Neural progenitor cell (in vitro differentiated cells): Measurements from ENCODE around the gene LORICRIN. TPM values are rescaled to one million over a fixed set of nuclear protein-coding genes. Genes with fewer than 3 reads are reported as not detected.

Experiments
- DNase-seq: peaks from one replicate; pipeline ENCODE4 v3.0.0-alpha.2; 2016; ENCODE audit warnings: low spot score
- H2AFZ ChIP-seq: fragments of 200-600 bp; sonication (generic); replicated peaks from 2 replicates; pipeline ENCODE4 v1.6.1; 2016; ENCODE audit warnings: antibody characterized with exemption
- H3F3A ChIP-seq: fragments of 200-600 bp; sonication (generic); 2 replicates; pipeline ENCODE4 v1.6.1; 2016; ENCODE audit warnings: antibody characterized with exemption, low read depth
- H3K27ac ChIP-seq: fragments of 200-600 bp; sonication (generic); 2 replicates; pipeline ENCODE4 v1.5.1; 2016; ENCODE audit warnings: mild to moderate bottlenecking
- H3K27me3 ChIP-seq: fragments of 200-600 bp; sonication (generic); 2 replicates; pipeline ENCODE4 v1.6.1; 2016; ENCODE audit warnings: mild to moderate bottlenecking, moderate library complexity
- H3K36me3 ChIP-seq: fragments of 200-600 bp; sonication (generic); 2 replicates; pipeline ENCODE4 v1.5.1; 2016
- H3K4me1 ChIP-seq: fragments of 200-600 bp; sonication (generic); 2 replicates; pipeline ENCODE4 v1.6.1; 2016; ENCODE audit warnings: mixed run types
- H3K4me2 ChIP-seq: fragments of 200-600 bp; sonication (generic); 2 replicates; pipeline ENCODE4 v1.6.1; 2016
- H3K4me3 ChIP-seq: fragments of 200-600 bp; sonication (generic); 2 replicates; pipeline ENCODE4 v1.5.1; 2016
- H3K79me2 ChIP-seq: fragments of 200-600 bp; sonication (generic); 2 replicates; pipeline ENCODE4 v1.6.1; 2016; ENCODE audit warnings: low read depth
- H3K9ac ChIP-seq: fragments of 200-600 bp; sonication (generic); 2 replicates; pipeline ENCODE4 v1.6.1; 2016
- H3K9me3 ChIP-seq: fragments of 200-600 bp; sonication (generic); 2 replicates; pipeline ENCODE4 v1.5.1; 2016; ENCODE audit warnings: low read depth
- H4K20me1 ChIP-seq: fragments of 200-600 bp; sonication (generic); 2 replicates; pipeline ENCODE4 v1.6.1; 2016; ENCODE audit warnings: low read depth
- H3K27ac Mint-ChIP-seq: 3 replicates; pipeline ENCODE4 v1.8.0; 2021; ENCODE audit warnings: mixed read lengths
- H3K27me3 Mint-ChIP-seq: 2 replicates; pipeline ENCODE4 v1.8.0; 2022; ENCODE audit warnings: low read depth, mild to moderate bottlenecking, inconsistent platforms, moderate library complexity, mixed read lengths; ENCODE audit not compliant: insufficient read depth
- H3K36me3 Mint-ChIP-seq: 3 replicates; pipeline ENCODE4 v1.8.0; 2021; ENCODE audit warnings: mixed read lengths
- H3K4me1 Mint-ChIP-seq: 3 replicates; pipeline ENCODE4 v1.8.0; 2021; ENCODE audit warnings: mixed read lengths
- H3K4me3 Mint-ChIP-seq: 3 replicates; pipeline ENCODE4 v1.8.0; 2021; ENCODE audit warnings: mild to moderate bottlenecking, moderate library complexity, mixed read lengths
- H3K9me3 Mint-ChIP-seq: 3 replicates; pipeline ENCODE4 v1.8.0; 2020; ENCODE audit warnings: mixed read lengths
- EZH2 ChIP-seq: fragments of 200-600 bp; sonication (generic); IDR thresholded peaks from 2 replicates; pipeline ENCODE4 v1.6.1; 2017; ENCODE audit warnings: antibody characterized with exemption, mild to moderate bottlenecking, moderate library complexity
- EZH2phosphoT487 ChIP-seq: fragments of 200-600 bp; sonication (generic); IDR thresholded peaks from 2 replicates; pipeline ENCODE4 v1.6.1; 2017; ENCODE audit warnings: antibody characterized with exemption
- total RNA-seq: library from RNA; depleted of rRNA; stranded (reverse); fragments of >200 nt; gene quantifications from 2 replicates; pipeline ENCODE4 v1.2.3, GENCODE V29; 2015; ENCODE audit warnings: low replicate concordance
- TF ChIP-seq, protein P1 (sequence below): fragments of 200-600 bp; sonication (generic); IDR thresholded peaks from 2 replicates; pipeline ENCODE4 v1.5.1; 2017; ENCODE audit warnings: antibody characterized with exemption, mild to moderate bottlenecking

Gene LORICRIN
- total RNA-seq, 1 donor from 2014 or later = not detected

- no peaks in the 10 kb centered on the region for H4K20me1 ChIP-seq
- H3K9me3 ChIP-seq = no peaks in the 10 kb centered on the region
- H3K4me2 ChIP-seq = no peak overlapping the region
- TF ChIP-seq EZH2phosphoT487 = no peak
- TF ChIP-seq, protein P1, sequence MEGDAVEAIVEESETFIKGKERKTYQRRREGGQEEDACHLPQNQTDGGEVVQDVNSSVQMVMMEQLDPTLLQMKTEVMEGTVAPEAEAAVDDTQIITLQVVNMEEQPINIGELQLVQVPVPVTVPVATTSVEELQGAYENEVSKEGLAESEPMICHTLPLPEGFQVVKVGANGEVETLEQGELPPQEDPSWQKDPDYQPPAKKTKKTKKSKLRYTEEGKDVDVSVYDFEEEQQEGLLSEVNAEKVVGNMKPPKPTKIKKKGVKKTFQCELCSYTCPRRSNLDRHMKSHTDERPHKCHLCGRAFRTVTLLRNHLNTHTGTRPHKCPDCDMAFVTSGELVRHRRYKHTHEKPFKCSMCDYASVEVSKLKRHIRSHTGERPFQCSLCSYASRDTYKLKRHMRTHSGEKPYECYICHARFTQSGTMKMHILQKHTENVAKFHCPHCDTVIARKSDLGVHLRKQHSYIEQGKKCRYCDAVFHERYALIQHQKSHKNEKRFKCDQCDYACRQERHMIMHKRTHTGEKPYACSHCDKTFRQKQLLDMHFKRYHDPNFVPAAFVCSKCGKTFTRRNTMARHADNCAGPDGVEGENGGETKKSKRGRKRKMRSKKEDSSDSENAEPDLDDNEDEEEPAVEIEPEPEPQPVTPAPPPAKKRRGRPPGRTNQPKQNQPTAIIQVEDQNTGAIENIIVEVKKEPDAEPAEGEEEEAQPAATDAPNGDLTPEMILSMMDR = no peak
- no peak for TF ChIP-seq EZH2
- no peak overlapping the region for H3K27ac ChIP-seq
- no peak overlapping the region for H3K27ac Mint-ChIP-seq
- no peak overlapping the region for H3K4me3 Mint-ChIP-seq
- H3K27me3 ChIP-seq = no peaks in the 10 kb centered on the region
- no peak overlapping the region for H2AFZ ChIP-seq
- no peaks in the 10 kb centered on the region for H3K36me3 ChIP-seq
- peaks cover 3% of the 10 kb centered on the region for H3K27me3 Mint-ChIP-seq
- no peaks in the 10 kb centered on the region for H3K36me3 Mint-ChIP-seq
- DNase-seq = no peak
- H3K9ac ChIP-seq = no peak overlapping the region
- H3K79me2 ChIP-seq = no peaks in the 10 kb centered on the region
- H3F3A ChIP-seq = no peaks in the 10 kb centered on the region
- no peaks in the 10 kb centered on the region for H3K4me1 Mint-ChIP-seq
- H3K9me3 Mint-ChIP-seq = no peaks in the 10 kb centered on the region
- no peaks in the 10 kb centered on the region for H3K4me1 ChIP-seq
- H3K4me3 ChIP-seq = no peak overlapping the region
These were observed 11.2 kb upstream of the LORICRIN start for GRCh38 chr1:153248176-153248879.

GRCh38 chr1:153250166-153250565 is 9.3 kb upstream of the LORICRIN start:
- Histone ChIP-seq H3F3A (no peaks in the 10 kb centered on the region), H3K27me3 (no peaks in the 10 kb centered on the region), H3K9ac (no peak overlapping the region), H4K20me1 (no peaks in the 10 kb centered on the region), H2AFZ (no peak overlapping the region), H3K27ac (no peak overlapping the region), H3K4me3 (no peak overlapping the region), H3K79me2 (no peaks in the 10 kb centered on the region), H3K4me2 (no peak overlapping the region), H3K4me1 (no peaks in the 10 kb centered on the region), H3K36me3 (no peaks in the 10 kb centered on the region), H3K9me3 (no peaks in the 10 kb centered on the region)
- Mint-ChIP-seq H3K27ac (no peak overlapping the region), H3K4me3 (no peak overlapping the region), H3K27me3 (peaks cover 7% of the 10 kb centered on the region), H3K9me3 (no peaks in the 10 kb centered on the region), H3K36me3 (no peaks in the 10 kb centered on the region), H3K4me1 (no peaks in the 10 kb centered on the region)
- DNase-seq = no peak
- TF ChIP-seq, protein P1 = no peak
- no peak for TF ChIP-seq EZH2phosphoT487
- no peak for TF ChIP-seq EZH2

DNA sequence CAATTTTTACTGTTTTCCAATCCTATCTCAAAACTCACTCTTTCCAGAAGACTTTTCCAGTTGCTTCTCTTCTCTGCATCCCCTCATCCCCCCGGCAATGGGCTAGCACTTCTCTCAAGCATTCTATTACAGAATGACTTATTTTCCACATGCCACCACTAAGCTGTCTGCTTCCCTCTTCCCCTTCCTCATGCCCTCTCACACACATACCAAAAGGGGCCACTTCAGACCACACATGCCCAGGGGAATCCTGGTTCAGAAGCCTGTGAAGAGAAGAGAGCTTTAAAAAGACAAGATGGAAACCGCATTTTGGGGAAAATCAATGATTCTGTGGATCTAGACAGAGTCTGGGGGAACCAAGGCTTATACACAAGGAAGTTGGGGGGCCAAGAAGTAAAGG is 8.4 kb upstream of the LORICRIN start:
- Histone ChIP-seq H3K36me3 (no peaks in the 10 kb centered on the region), H2AFZ (no peak overlapping the region), H3F3A (no peaks in the 10 kb centered on the region), H3K4me1 (no peaks in the 10 kb centered on the region), H4K20me1 (no peaks in the 10 kb centered on the region), H3K9ac (no peak overlapping the region), H3K9me3 (no peaks in the 10 kb centered on the region), H3K79me2 (no peaks in the 10 kb centered on the region), H3K4me3 (no peak overlapping the region), H3K27ac (no peak overlapping the region), H3K27me3 (no peaks in the 10 kb centered on the region), H3K4me2 (no peak overlapping the region)
- TF ChIP-seq EZH2phosphoT487 (no peak), EZH2 (no peak)
- DNase-seq = no peak
- no peak overlapping the region for H3K27ac Mint-ChIP-seq
- H3K9me3 Mint-ChIP-seq = no peaks in the 10 kb centered on the region
- no peaks in the 10 kb centered on the region for H3K36me3 Mint-ChIP-seq
- H3K27me3 Mint-ChIP-seq = peaks cover 12% of the 10 kb centered on the region
- H3K4me3 Mint-ChIP-seq = no peak overlapping the region
- H3K4me1 Mint-ChIP-seq = no peaks in the 10 kb centered on the region

GRCh38 chr1:153251562-153251961 is 7.9 kb upstream of the LORICRIN start:
- Histone ChIP-seq H3K9me3 (no peaks in the 10 kb centered on the region), H2AFZ (no peak overlapping the region), H3K36me3 (no peaks in the 10 kb centered on the region), H3K27ac (no peak overlapping the region), H3K4me1 (no peaks in the 10 kb centered on the region), H3K4me2 (no peak overlapping the region), H4K20me1 (no peaks in the 10 kb centered on the region), H3K9ac (no peak overlapping the region), H3K27me3 (no peaks in the 10 kb centered on the region), H3K4me3 (no peak overlapping the region), H3F3A (no peaks in the 10 kb centered on the region), H3K79me2 (no peaks in the 10 kb centered on the region)
- no peaks in the 10 kb centered on the region for H3K9me3 Mint-ChIP-seq
- TF ChIP-seq, protein P1 = no peak
- no peak overlapping the region for H3K27ac Mint-ChIP-seq
- H3K27me3 Mint-ChIP-seq = peaks cover 13% of the 10 kb centered on the region
- H3K36me3 Mint-ChIP-seq = no peaks in the 10 kb centered on the region
- no peak overlapping the region for H3K4me3 Mint-ChIP-seq
- no peaks in the 10 kb centered on the region for H3K4me1 Mint-ChIP-seq
- DNase-seq = no peak
